Measurements from ENCODE around the gene TRIM52.

The TRIM52 gene

DNA sequence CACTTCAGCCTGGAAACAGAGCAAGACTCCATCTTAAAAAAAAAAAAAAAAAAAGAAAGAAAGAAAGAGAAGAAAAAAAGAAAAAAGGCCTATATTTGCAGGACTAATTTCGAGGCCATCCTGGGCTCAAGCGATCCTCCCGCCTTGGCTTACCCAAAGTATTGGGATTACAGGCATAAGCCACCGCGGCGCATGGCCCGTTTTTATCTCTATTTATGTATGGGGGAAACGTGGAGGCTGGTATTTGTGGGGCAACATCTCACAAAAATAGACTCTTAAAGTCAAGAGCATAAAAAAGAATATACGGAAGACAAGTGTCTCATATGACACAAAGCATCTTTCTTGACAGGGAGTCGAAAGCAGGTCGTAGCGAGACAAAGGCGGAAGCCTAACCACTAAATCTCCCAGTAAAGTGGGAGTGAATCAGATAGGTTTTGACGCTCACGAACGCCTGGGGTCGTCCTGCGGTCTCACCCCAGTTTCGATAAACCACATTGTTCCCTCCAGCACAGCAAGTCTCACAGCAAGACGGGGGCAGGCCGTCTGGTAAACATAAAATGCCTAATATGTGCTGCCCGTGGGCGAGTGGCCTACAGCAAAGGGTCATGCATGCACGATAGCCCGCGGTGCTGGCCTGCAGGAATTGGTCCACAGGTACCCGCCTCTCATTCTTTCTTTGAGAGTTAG lies 39.7 kb downstream of the TRIM52 start (continued):
- TF ChIP-seq, protein P1, sequence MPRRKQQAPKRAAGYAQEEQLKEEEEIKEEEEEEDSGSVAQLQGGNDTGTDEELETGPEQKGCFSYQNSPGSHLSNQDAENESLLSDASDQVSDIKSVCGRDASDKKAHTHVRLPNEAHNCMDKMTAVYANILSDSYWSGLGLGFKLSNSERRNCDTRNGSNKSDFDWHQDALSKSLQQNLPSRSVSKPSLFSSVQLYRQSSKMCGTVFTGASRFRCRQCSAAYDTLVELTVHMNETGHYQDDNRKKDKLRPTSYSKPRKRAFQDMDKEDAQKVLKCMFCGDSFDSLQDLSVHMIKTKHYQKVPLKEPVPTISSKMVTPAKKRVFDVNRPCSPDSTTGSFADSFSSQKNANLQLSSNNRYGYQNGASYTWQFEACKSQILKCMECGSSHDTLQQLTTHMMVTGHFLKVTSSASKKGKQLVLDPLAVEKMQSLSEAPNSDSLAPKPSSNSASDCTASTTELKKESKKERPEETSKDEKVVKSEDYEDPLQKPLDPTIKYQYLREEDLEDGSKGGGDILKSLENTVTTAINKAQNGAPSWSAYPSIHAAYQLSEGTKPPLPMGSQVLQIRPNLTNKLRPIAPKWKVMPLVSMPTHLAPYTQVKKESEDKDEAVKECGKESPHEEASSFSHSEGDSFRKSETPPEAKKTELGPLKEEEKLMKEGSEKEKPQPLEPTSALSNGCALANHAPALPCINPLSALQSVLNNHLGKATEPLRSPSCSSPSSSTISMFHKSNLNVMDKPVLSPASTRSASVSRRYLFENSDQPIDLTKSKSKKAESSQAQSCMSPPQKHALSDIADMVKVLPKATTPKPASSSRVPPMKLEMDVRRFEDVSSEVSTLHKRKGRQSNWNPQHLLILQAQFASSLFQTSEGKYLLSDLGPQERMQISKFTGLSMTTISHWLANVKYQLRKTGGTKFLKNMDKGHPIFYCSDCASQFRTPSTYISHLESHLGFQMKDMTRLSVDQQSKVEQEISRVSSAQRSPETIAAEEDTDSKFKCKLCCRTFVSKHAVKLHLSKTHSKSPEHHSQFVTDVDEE (CRISPR knock-in tag; IDR thresholded peaks at IDR 0.05) = no peak
- TF ChIP-seq BACH2 (CRISPR knock-in tag; IDR thresholded peaks at IDR 0.05; ENCODE audit: borderline replicate concordance) = no peak

DNA sequence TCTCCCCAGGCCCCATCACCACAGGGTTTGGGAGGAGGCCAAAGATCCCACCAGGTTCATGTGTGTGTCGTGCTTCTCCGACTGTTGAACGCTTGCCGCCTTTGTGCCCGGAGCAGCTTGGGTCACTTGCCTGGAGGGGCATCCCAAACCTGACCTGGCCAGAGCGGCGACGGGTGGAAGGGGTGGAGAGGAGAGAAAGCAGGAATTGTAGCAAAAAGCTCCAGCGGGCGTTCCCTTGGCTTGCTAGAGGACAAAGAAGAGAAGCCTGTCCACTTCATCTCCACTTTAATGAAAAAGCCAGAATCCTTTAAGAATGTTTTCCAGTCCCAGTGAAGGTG lies 40.8 kb downstream of the TRIM52 start:
- ATAC-seq = no peak
- no peak for TF ChIP-seq POU6F1 (CRISPR knock-in tag; IDR thresholded peaks at IDR 0.05; ENCODE audit: borderline replicate concordance, low read depth)
- TF ChIP-seq PPARA (CRISPR knock-in tag; IDR thresholded peaks at IDR 0.05; ENCODE audit: borderline replicate concordance) = no peak
- no peak for TF ChIP-seq ZNF70 (CRISPR knock-in tag; IDR thresholded peaks at IDR 0.05)
- TF ChIP-seq, protein P2, sequence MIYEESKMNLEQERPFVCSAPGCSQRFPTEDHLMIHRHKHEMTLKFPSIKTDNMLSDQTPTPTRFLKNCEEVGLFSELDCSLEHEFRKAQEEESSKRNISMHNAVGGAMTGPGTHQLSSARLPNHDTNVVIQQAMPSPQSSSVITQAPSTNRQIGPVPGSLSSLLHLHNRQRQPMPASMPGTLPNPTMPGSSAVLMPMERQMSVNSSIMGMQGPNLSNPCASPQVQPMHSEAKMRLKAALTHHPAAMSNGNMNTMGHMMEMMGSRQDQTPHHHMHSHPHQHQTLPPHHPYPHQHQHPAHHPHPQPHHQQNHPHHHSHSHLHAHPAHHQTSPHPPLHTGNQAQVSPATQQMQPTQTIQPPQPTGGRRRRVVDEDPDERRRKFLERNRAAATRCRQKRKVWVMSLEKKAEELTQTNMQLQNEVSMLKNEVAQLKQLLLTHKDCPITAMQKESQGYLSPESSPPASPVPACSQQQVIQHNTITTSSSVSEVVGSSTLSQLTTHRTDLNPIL (CRISPR knock-in tag; IDR thresholded peaks at IDR 0.05; ENCODE audit: low read depth) = no peak

- TF ChIP-seq ZNF70 (CRISPR knock-in tag; IDR thresholded peaks at IDR 0.05) (no peak), ESRRG (CRISPR knock-in tag; IDR thresholded peaks at IDR 0.05) (no peak), OSR1 (CRISPR knock-in tag; IDR thresholded peaks at IDR 0.05) (no peak), RARB (CRISPR knock-in tag; IDR thresholded peaks at IDR 0.05) (no peak), CSDC2 (CRISPR knock-in tag; IDR thresholded peaks at IDR 0.05) (no peak), ZNF565 (CRISPR knock-in tag; conservative IDR thresholded peaks at IDR 0.05; ENCODE audit: low read depth) (no peak), TCF4 (CRISPR knock-in tag; IDR thresholded peaks at IDR 0.05; ENCODE audit: borderline replicate concordance) (no peak), ZFP30 (CRISPR knock-in tag; IDR thresholded peaks at IDR 0.05) (no peak), POU6F1 (CRISPR knock-in tag; IDR thresholded peaks at IDR 0.05; ENCODE audit: borderline replicate concordance, low read depth) (no peak), GLIS3 (CRISPR knock-in tag; IDR thresholded peaks at IDR 0.05) (no peak), ZC3H10 (CRISPR knock-in tag; IDR thresholded peaks at IDR 0.05) (no peak), TOX (CRISPR knock-in tag; IDR thresholded peaks at IDR 0.05; ENCODE audit: borderline replicate concordance) (no peak), BACH2 (CRISPR knock-in tag; IDR thresholded peaks at IDR 0.05; ENCODE audit: borderline replicate concordance) (no peak)
- TF ChIP-seq, protein P2 (CRISPR knock-in tag; IDR thresholded peaks at IDR 0.05; ENCODE audit: low read depth) = no peak
These were observed 41.4 kb downstream of the TRIM52 start for GRCh38 chr5:181219262-181220177.

GRCh38 chr5:181218795-181219124 lies 42.2 kb downstream of the TRIM52 start:
- ATAC-seq = no peak
- TF ChIP-seq, protein P2 (CRISPR knock-in tag; IDR thresholded peaks at IDR 0.05; ENCODE audit: low read depth) = no peak
- TF ChIP-seq ISL1 (CRISPR knock-in tag; IDR thresholded peaks at IDR 0.05) = no peak
- TF ChIP-seq ZFP30 (CRISPR knock-in tag; IDR thresholded peaks at IDR 0.05) = no peak
- TF ChIP-seq ESRRG (CRISPR knock-in tag; IDR thresholded peaks at IDR 0.05) = no peak
- TF ChIP-seq, protein P3, sequence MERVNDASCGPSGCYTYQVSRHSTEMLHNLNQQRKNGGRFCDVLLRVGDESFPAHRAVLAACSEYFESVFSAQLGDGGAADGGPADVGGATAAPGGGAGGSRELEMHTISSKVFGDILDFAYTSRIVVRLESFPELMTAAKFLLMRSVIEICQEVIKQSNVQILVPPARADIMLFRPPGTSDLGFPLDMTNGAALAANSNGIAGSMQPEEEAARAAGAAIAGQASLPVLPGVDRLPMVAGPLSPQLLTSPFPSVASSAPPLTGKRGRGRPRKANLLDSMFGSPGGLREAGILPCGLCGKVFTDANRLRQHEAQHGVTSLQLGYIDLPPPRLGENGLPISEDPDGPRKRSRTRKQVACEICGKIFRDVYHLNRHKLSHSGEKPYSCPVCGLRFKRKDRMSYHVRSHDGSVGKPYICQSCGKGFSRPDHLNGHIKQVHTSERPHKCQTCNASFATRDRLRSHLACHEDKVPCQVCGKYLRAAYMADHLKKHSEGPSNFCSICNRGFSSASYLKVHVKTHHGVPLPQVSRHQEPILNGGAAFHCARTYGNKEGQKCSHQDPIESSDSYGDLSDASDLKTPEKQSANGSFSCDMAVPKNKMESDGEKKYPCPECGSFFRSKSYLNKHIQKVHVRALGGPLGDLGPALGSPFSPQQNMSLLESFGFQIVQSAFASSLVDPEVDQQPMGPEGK (CRISPR knock-in tag; IDR thresholded peaks at IDR 0.05; ENCODE audit: borderline replicate concordance) = no peak
- no peak for TF ChIP-seq PPARA (CRISPR knock-in tag; IDR thresholded peaks at IDR 0.05; ENCODE audit: borderline replicate concordance)
- no peak for TF ChIP-seq SNAI2 (CRISPR knock-in tag; IDR thresholded peaks at IDR 0.05)
- no peak for TF ChIP-seq ZNF8 (CRISPR knock-in tag; IDR thresholded peaks at IDR 0.05)
- TF ChIP-seq TOX (CRISPR knock-in tag; IDR thresholded peaks at IDR 0.05; ENCODE audit: borderline replicate concordance) = no peak
- TF ChIP-seq ZC3H10 (CRISPR knock-in tag; IDR thresholded peaks at IDR 0.05) = no peak
- TF ChIP-seq ZNF70 (CRISPR knock-in tag; IDR thresholded peaks at IDR 0.05) = no peak

More at GRCh38 chr5:181219262-181220177, 41.4 kb downstream of the TRIM52 start:
- ATAC-seq = no peak
